Activated T-helper 1 cell treated with anti-CD3 and anti-CD28 coated beads, Interleukin-2, amount 50 U/mL, for 16 hours (primary cell): Measurements from ENCODE around the gene SLC25A29.
"Not testable (repeated sequence)": the region's sequence is repeated elsewhere in the genome, so short reads cannot be mapped to it uniquely, and the experiment has no call there.

Source experiments
- DNase-seq, 2 donors: peaks; one replicate each; pipeline ENCODE4 v3.0.0-alpha.2; 2020; ENCODE audit warnings: low read depth in 1 of 2, low spot score in 1 of 2

SLC25A29 gene

DNA sequence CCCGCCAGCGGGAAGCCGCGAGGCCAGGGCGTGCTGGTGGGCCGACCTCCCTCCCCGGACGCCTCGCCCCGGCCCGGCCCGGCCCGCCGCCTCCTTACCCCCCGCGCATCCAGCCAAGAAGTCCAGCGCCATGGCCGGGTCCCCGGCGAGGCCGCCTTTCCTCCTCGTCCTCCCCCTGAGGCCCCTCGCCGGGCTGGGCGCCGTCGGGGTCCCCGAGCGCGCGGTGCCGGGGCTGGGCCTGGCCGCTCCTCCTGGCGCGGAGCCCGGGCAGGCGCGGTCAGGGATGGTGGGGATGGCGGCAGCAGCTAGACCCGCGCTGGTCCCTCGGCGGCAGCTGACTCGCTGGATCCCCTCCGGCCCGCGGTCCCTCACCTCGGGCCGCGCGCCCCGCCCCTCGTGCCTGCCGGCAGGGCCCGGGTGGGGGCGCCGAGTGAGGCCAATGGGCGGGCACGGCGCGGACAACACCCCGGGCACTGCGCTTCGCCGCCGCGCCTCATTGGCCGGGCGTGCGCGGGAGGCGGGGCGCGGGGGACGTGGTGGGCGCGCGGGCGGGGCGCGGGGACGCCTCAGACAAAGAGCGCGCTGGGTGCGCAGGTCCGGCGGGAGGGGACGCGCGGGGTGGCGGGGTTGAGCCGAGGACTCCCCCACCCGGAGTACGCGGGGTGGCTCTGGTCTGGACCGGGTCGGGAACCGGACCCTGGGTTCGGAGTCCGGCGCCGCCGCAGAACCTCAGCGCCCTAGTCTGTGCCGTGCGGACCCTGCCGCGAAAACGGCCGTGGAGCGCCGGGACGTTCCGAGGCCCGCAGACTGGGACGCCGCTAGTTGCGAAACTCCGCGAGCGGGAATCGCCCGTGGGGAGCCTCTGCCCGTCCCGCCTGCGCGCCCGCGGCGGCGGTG lies at the start of gene SLC25A29:
TSS of gene SLC25A29 (minus strand) at position 344 of the 897 bp plus-strand sequence. CDS start at position 132, 212 bp downstream.
- peak; percentile 28 to 68 for DNase-seq

DNA sequence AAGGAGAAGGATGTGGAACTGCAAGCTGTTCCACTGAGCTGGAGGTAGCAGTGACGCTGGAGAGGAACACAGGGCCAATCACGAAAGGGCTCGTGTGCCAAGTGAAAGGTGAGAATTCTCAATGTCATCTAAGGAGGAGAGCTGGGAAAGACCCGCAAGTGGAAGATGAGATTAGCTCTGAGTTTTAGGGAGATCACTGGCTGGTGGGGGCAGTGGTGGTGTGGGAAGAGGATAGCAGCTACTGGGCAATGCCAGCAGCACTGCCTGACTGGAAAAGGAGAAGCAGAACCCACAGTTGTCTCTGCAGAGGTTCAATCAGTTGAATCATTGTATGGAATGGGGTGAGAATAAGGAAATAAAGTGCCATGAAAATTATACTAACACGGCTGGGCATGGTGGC lies 44.7 kb upstream of the SLC25A29 start:
- no peak for DNase-seq

- DNase-seq = no peak
Measured at GRCh38 chr14:100350276-100350926, 44.2 kb upstream of the SLC25A29 start.

GRCh38 chr14:100348784-100349685 lies 42.8 kb upstream of the SLC25A29 start:
- no peak for DNase-seq

- DNase-seq = no peak
Measured at GRCh38 chr14:100348253-100348729, 42.0 kb upstream of the SLC25A29 start.

GRCh38 chr14:100346306-100347091 lies 40.3 kb upstream of the SLC25A29 start:
- no peak for DNase-seq

- DNase-seq = no peak
Measured at GRCh38 chr14:100345711-100346110, 39.5 kb upstream of the SLC25A29 start.

DNA sequence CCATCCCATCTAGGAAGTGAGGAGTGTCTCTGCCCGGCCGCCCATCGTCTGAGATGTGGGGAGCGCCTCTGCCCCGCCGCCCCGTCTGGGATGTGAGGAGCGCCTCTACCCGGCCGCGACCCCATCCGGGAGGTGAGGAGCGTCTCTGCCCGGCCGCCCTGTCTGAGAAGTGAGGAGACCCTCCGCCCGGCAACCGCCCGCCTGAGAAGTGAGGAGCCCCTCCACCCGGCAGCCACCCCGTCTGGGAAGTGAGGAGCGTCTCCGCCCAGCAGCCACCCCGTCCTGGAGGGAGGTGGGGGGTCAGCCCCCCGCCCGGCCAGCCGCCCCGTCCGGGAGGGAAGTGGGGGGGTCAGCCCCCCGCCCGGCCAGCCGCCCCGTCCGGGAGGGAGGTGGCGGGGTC lies 38.4 kb upstream of the SLC25A29 start:
- not testable (repeated sequence) for DNase-seq

- not testable (repeated sequence) for DNase-seq
Measured at GRCh38 chr14:100342826-100343225, 36.6 kb upstream of the SLC25A29 start.

GRCh38 chr14:100342195-100342594 lies 36.0 kb upstream of the SLC25A29 start:
- no peak for DNase-seq

- no peak for DNase-seq
Measured at GRCh38 chr14:100341301-100342031, 35.2 kb upstream of the SLC25A29 start.

DNA sequence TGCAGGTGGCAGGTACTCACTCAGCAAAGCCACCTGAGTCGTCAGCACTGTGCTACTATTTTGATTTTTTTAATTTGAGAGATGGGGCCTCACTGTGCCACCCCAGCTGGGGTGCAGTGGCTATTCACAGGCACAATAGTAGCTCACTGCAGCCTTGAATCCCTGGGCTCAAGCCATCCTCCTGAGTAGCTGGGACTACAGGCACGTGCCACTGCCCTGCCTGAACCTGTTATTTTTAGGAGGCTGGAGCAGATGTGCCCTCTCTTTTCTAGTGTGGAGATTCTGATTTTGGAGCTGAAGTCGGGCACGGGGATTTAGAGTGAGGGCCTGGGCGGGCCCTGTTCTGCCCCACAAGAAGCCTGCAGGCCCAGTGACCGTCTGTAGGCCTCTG lies 34.2 kb upstream of the SLC25A29 start:
- DNase-seq = no peak

GRCh38 chr14:100339766-100340422 lies 33.6 kb upstream of the SLC25A29 start:
- DNase-seq = no peak

GRCh38 chr14:100336618-100337530 lies 30.6 kb upstream of the SLC25A29 start:
- no peak for DNase-seq

- DNase-seq = no peak
Measured at GRCh38 chr14:100334904-100335303, 28.7 kb upstream of the SLC25A29 start.

DNA sequence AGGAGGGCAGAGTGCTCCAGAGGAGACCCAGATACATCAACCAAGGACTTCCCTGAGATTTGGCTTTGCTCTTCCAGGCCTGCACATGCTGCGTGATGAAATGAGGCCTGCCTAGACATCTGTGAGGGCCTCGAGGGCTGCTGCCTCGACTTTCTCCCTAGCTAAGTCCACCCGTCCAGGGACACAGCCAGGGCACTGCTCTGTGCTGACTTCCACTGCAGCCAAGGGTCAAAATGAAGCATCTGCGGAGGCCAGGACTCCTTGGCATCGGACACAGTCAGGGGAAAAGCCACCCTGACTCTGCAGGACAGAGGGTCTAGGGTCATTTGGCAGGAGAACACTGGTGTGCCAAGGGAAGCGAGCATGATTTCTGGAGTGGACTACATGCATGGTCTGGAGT lies 27.6 kb upstream of the SLC25A29 start:
- no peak for DNase-seq

- DNase-seq = no peak
Measured at GRCh38 chr14:100333311-100333710, 27.1 kb upstream of the SLC25A29 start.

GRCh38 chr14:100332797-100333196 lies 26.6 kb upstream of the SLC25A29 start:
- no peak for DNase-seq
